Stimulated activated CD4-positive, alpha-beta T cell treated with anti-CD3 and anti-CD28 coated beads, Interleukin-4, amount 100 ng/mL, for 24 hours (primary cell): ENCODE data around the gene NAXD.
"Not testable (repeated sequence)": the region's sequence is repeated elsewhere in the genome, so short reads cannot be mapped to it uniquely, and the experiment has no call there.

Experiments
- DNase-seq: peaks from one replicate; pipeline ENCODE4 v3.0.0-alpha.2; 2020

NAXD gene

DNA sequence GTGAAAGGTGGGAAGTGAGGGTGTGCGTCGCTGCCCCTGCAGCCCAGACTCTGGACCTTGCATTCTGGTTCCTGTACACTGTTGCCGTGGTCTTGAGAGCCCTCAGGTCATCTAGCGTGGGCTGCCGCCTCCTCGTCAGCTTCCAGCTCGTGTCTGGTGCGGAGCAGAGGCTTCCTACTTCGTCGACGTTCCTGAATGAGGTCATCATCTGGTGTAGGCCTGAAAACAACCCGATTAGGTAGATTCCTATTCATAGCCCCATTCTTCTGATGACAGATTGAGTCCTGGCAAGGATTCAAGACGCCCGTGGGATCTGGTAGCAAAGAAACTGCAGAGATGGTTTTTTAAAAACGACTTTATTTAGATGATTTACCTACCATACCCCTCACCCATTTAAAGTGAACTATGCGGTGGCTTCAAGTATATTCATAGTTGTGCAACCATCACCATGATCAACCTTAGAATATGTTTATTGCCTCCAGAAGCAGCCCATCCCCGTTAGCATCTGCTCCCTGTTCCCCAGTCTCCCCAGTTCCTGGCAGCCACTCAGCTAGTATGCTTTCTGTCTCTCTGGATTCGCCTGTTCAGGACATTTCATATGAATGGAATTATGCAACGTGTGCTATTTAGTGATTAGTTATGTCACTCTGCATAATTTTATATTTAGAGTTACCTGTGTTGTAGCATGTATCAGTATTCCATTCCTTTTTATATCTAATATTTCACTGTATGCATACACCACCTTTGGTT lies 13.8 kb downstream of the NAXD start:
- DNase-seq: no peak

DNA sequence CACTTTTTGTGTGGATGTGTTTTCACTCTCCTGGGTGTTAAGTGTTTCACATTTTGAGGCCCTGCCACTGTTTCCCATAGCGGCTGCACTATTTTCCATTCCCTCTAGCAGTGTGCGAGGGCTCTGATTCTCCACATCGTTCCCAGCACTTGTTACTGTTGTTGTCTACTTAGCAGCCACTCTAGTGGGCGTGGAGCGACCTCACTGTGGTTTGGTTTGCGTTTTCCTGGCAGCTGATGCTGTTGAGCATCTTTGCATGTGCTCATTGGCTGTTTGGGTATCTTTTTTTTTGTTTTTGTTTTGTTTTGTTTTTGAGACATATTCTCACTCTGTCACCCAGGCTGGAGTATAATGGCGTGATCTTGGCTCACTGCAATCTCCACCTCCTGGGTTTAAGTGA lies 14.4 kb downstream of the NAXD start:
- peak; percentile 16 for DNase-seq

DNA sequence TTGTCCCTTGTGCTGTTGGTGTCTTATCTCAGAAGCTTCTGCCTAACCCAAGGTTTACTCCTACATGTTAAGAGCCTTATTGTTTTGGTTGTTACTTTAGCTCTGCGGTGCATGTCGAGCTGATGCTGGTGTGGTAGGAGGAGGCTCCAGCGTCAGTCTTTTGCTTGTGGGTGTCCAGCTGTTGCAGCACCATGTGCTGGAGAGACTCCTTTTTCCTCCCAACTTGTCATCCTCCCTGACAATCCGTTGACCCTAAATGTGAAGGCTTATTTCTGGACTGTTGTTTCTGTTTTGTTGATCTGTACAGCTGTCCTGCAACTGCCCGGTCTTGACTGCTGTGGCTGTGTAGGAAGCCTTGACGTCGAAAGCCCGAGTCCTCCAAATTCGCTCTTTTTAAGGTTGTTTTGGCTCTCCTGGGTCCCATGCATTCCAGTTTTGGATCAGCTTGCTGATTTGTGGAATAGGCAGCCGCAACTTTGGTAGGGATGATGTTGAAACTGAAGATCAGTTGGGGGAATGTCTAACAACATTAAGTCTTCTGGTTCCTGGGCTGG lies 15.3 kb downstream of the NAXD start:
- DNase-seq: no peak

DNA sequence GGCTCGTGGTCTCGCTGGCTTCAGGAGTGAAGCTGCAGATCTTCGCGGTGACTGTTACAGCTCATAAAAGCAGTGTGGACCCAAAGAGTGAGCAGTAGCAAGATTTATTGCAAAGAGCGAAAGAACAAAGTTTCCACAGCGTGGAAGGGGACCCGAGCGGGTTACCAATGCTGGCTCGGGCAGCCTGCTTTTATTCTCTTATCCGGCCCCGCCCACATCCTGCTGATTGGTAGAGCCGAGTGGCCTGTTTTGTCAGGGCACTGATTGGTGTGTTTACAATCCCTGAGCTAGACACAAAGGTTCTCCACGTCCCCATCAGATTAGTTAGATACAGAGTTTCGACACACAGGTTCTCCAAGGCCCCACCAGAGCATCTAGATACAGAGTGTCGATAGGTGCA lies 16.9 kb downstream of the NAXD start:
- not testable (repeated sequence) for DNase-seq

DNA sequence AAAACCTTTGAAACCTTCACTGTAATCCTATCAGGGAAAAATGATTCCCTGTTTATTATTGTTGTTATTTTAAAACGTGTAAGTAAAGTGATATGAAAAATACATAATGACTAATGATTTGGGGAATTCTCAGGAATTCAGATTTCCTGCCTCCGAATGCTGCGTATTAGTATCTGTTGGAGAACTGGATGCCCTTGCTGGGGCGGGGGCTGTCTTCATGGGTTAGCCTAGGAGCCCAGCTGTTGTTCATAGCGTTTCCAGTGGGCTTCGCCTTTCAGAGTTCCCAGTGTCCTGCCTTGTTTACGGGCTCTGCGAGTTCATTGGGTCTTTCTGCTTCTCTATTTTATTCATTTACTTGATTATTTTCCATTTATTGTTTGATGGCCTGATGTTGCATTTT lies 18.4 kb downstream of the NAXD start:
- no peak for DNase-seq

DNA sequence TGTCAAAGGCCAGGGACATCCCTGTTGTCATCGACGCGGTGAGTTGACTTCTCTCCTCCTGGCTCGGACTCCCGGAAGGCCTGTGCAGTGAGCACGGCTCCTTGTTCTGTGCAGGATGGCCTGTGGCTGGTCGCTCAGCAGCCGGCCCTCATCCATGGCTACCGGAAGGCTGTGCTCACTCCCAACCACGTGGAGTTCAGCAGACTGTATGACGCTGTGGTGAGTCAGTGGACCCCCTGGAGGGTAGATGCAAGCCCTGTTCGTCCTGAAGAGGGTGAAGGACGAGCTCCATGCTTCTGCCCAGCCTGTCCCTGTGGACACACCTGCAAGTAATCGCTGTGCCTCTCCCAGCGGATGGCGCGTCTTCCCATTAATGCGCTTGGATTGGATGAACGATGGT lies 19.2 kb downstream of the NAXD start:
- no peak for DNase-seq

DNA sequence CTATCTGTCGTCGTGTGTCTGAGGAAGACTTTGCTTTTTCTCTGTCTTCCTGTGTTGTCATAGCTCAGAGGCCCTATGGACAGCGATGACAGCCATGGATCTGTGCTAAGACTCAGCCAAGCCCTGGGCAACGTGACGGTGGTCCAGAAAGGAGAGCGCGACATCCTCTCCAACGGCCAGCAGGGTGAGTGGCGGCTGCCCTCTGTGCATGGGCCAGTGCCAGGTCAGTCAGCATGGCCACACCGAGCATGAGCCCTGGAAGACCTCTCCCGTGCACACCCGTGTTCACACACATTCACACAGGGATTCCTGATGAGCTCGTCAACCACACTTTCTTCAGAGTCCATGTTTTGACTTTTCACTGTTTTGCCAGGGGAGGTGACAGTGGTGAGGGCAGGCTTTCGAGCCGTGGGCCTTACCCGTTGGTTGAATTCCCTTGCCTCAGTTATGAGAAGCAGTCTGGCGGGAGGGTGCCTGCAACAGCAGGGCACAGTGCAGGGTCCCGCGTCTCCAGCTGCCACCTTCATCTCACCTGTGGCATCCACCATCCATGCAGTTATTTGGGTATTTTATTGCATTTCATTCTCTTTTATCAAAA lies 20.2 kb downstream of the NAXD start:
- DNase-seq: no peak

DNA sequence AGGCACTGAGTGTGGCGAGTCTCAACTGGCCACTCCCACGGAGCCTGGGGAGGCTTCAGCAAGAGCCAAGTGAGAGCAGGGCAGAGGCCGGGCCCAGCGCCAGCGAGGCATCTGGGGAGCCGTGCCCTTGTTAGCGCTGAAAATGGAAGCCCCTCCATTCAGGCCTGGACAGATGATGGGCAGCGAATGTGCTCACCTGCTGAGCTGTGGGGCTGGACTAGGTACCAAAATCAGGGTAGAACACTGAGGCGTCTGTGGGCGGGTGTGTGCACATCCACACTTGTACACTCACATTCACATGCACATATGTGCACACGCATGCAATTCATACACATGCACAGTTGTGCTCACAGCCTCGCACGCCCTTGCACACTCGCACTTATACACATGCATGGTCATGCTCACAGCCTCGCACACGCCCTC lies 20.7 kb downstream of the NAXD start:
- no peak for DNase-seq

DNA sequence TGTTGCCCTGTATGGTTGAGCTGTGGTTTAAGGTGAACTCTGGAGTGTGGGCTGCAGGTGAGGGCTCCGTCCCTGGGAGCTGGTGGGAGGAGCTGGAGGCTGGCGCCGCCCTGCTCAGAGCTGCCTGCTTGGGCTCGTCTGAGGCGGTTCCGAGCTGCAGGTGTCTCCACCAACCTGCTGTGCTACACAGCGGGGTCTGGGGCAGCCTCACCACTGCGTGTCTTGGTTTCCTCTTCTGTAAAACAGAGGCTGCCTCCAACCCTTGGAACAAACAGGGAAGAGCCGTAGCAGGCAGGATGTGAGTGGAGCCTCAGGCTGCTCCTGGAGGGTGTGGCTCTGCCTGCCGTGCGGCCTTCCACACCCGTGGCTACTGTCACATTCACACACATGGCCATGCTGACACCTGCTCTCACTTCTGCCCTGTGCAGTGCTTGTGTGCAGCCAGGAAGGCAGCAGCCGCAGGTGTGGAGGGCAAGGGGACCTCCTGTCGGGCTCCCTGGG lies 21.4 kb downstream of the NAXD start:
- no peak for DNase-seq

DNA sequence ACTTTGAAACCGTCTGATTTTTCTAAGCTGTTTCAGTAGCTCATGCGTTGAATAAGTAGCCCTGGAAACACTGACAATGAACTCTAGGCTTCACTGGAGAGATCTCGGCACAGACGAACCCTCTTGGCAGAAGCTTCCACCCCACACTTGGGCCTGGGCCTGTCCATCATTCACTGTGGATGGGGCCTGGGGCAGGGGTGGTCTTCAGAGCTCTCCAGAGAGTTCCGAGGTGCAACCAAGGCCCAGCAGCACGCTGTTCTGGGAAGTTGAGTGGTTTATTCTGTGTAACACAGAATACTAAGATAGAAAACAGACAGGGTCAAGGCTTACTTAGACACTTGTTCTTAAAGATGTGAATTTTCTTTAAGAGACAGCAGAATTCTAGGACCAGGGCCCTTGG lies 21.9 kb downstream of the NAXD start:
- DNase-seq: no peak

DNA sequence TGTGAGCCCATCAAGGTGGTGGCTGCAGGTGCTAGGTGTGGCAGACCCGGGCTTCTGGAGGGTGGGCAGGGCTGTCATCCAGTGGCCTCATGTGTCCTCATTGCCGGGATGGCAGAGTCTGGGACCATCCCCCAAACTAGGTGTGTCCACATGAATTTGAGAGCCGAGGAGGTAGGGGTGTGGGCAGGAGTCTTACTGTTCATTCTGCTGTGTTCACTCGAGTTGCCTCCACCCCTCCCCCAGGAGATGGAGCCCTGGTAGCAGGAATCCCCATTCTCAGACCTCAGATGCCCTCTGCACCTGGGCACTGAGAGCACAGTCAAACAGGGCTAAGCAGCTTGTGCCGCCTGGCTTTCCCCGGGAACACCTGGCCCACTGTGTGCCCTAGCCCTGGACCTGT lies 22.4 kb downstream of the NAXD start:
- no peak for DNase-seq

DNA sequence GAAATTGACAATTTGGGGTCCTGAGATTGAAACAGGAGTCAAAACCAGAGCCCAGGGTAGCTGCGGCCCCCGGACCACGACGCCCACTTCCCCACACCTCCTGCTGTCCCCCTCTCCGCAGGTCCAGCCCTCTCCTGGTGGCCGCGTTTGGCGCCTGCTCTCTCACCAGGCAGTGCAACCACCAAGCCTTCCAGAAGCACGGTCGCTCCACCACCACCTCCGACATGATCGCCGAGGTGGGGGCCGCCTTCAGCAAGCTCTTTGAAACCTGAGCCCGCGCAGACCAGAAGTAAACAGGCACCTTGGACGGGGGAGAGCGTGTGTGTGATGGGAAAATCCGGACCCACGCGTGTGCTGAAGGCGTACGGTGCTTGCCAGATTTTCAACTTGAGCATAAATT lies 22.9 kb downstream of the NAXD start:
- no peak for DNase-seq

DNA sequence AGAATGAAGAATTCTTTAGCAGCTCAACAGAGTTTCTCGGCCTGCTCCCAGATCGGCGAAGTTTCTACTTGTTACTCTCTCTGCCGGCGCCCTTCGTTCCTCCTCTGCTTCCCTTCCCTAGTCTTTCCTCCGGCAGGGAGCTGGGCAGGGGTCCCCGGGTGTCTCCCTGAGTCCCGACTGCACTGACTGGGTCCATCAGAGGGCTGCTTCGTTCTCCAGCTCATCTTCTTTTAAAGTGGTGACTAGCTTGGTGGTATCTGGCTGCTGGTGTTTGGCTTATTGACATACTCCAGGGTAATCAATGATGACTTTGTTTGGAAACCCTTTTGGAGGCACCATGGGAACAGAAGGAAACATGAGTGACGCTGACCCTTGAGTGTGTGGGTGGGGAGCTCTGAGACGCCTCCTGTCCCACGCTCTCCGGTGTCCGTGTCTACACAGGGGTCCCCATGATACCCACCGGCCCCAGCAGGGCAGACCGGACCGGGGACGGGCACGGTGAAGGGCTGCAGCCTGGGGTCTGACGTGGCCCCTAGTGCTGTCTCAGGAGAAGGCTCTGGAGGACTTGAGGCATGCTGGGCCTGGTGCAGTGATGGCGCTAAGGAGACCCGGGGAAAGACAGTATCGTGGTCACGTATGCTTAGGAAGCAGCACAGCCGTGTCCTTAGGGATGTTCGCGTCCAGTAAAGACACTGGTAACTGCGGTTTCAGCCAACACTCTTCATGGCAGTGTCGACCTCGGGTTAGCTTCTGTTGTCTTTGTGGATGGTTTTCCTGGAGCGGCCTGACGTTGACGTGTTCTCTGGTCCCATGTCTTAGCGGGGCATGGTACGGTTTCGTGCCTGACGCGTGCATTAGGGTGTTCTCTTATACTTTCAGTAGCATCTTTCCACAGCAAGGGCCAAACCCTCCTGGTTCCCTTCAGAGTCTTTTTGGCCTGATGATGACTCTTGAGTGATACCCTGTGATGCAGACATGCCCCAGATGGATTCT lies 23.8 kb downstream of the NAXD start:
- DNase-seq: no peak

DNA sequence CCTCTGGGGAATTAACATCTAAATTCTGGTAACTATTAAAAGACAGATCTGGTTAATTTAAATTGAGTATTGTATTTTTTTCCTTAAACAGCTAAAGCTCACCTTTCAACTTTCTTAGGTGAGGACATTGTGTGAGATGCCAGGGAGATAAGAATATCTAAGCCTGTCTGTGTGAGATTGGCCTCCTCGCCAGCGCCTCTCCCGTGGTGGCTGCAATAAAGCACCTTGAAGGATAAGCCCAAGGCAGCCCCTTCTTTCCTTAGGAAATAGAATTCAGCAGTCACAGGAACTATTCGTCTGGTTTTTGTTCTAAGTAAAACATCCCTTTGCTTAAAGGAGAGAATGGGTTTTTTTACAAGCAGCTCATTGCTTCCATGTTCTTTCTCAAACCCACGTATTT lies 24.6 kb downstream of the NAXD start:
- no peak for DNase-seq

DNA sequence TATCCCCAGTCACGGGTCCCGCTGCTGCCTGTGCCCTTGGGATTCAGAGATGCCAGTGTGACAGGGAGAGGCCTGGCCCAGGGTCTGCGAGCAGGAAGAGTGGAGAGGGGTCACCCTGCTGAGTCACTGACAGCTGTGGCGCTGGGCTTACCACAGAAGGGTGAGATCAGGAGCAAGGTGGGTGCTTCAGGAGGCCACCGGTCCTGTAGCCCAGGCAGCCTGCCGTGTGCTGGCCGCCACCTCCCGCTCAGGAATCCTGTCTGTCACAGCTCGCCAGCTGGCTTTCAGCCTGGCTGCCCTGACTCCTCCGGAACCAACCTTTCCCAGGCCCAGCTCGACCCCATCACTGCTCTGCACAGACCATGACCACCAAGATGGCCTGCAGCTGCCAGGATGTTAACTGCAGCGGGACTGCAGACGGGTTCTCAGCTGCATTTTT lies 25.3 kb downstream of the NAXD start:
- DNase-seq: no peak

DNA sequence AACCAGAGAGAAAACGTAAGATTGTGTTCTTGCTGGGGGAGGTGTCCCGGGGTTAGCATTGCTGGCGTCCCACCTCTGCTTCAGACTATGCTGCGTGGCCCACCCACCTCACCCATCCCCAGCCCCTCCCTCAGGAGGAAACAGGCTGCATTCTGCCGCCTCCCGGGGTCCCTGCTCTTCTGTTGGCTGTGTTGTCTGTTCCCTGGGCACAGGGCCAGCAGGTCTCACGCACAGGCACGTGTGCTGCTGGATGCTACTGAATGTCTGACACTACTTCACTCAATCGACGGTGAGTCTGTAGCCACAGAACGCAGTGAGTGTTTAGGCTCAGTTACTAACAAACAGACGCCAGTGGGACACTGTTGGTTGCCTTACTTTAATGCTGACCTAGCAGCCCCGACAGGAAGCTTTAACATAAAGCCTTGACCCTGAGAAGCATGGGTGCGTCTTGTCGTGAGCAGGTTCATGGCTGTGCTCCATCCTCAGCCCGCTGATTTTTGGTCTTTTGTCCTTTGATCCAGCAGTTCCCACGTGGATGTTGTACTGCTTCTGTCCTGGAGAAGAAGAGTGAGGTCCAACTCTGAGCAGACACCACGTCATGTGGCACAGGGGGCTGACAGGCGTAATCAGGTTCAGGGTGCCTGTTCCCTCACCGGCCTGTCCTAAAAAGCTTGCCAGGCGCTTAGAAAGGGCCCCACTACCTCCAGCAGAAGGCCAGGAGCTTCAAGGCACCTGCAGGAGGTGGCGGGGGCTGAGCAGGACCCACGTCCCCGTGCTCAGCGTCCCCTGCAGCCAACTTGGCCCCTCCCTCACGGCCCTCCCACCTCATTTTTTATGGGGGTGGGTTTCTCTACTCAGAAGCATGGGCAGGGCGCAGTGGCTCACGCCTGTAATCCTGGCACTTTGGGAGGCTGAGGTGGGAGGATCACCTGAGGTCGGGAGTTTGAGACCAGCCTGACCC lies 26.0 kb downstream of the NAXD start:
- no peak for DNase-seq

DNA sequence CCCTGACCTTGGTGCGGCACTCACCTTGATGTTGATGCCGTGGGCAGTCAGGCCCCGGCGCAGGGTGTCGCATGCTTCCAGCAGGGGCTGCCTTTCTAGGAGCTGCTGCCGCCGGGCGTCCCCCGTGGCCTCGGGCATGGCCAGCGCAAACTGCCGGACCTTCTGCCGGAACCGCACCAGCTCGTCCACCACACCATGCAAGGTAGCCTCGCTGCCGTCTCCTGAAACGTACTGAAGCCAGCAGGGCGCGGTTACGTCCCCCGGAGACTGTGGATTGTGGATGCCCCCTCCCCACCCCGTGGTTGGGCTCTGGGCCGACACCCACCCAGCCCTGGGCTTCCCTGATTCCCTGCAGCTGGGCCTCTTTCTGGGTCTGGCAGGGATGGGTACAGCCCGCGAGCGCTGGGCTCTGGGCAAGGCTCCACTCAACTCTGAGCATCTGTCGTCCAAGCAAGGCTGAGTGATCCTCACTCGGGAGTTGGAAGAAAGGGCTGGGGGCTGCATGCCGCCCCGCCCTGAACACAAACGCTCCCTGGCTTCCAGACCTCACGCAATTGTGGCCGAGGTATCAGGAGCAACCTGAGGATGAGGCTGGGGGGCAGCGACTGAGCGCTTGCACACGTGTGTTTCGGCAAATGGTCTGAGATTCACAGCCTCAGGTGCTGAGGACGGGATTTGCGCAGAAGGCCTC lies 27.1 kb downstream of the NAXD start:
- no peak for DNase-seq

DNA sequence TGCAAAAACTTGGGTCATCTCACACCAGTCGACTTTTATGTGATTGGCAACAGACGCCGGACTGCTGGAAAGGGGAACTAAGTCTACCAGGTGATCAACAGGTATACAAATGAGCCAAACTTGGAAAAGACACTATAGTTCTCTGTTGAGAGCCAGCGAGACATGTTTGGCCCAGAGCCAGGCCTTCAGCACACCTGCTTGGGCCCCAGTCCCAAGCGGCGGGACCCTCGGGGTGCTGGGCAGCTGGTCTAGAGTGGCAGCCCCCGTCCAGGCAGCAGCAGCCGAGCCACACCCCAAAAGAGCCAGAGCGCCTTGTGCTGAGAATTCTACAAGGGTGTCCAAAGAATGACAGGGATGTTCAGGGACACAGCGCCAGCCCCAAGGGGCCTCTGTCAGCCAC lies 28.0 kb downstream of the NAXD start:
- DNase-seq: no peak

DNA sequence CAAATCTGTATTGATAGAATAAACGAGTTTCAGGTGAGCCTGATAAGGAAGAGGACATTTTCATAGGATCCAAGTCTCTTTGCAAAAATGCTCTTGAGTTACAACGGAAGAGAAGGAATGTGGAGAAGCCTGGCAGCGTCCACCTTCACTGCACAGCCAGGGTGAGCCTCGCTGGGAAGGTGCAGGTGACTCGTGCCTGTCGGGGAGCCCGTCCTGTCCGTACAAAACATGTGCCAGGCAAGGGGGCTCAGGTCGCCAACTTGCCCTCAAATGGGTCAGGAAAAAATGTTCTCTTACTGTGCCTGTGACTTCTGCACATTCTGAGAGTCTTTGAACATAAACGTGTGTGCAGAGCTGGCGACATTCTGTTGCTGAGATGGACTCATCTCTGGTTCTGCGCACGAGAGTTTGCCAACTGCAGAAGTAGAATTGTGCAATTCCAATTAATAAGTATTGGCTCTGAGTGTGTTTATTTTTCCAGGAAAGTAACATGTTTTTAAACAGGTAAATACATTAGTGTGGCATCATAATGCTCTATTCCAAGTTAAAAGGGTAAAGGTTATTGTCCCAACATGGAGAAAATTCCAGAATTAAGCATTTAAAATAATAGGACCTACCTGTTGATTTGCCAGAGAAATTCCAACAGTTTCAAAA lies 28.6 kb downstream of the NAXD start:
- DNase-seq: no peak

DNA sequence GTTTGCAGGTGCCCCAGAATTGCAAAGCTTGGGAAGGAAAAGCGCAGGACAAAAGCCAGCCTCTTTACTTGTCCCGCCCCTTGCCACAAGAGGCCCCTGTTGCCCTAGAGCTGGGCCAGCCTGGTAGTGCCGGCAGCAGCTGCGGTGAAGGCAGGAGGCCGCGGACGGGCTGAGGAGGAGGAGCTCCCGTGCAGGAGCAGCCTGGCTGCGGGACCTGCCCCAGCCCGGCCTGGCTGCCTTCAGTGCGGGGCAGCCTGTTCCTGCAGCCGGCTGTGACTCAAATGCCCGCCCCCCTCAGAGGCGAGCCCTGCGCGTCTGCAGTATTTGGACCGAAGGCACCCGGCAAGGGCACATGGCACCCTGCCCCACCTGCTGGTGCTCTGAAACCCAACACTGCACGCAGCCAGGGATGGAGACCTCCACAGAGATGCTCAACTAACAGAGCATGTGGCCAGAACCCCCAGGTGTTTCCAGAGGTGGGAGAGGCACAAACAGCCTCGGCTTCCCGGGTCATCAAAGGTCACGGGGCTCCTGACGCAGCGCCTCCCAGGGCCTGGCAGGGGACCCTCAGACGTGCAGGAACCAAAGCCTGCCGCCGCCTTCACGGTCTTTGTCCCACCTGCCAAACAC lies 29.7 kb downstream of the NAXD start:
- DNase-seq: peak; percentile 39
